Mucosa of stomach (tissue), 1 donor: Measurements from ENCODE around the gene TMEM238.

Experiments used
- H3K27me3 ChIP-seq: one replicate; pipeline ENCODE4 v1.7.0; 2013; ENCODE audit warnings: mild to moderate bottlenecking, low read length; ENCODE audit not compliant: control insufficient read depth, insufficient read depth
- H3K36me3 ChIP-seq: one replicate; pipeline ENCODE4 v1.7.0; 2013; ENCODE audit warnings: low read length; ENCODE audit not compliant: control insufficient read depth, insufficient read depth
- H3K4me1 ChIP-seq: one replicate; pipeline ENCODE4 v1.7.0; 2013; ENCODE audit warnings: mild to moderate bottlenecking, low read length; ENCODE audit not compliant: control insufficient read depth, insufficient read depth
- H3K4me3 ChIP-seq: one replicate; pipeline ENCODE4 v1.7.0; 2013; ENCODE audit warnings: low read length
- H3K9ac ChIP-seq: one replicate; pipeline ENCODE4 v1.7.0; 2013; ENCODE audit warnings: mild to moderate bottlenecking, low read length, moderate library complexity
- H3K9me3 ChIP-seq: one replicate; pipeline ENCODE4 v1.7.0; 2013; ENCODE audit warnings: mild to moderate bottlenecking, low read length, moderate library complexity; ENCODE audit not compliant: control insufficient read depth
- donor health status: Pancreatic carcinoma.

TMEM238 gene

GRCh38 chr19:55358943-55359908 is 24.9 kb downstream of the TMEM238 start:
- no peaks in the 10 kb centered on the region for H3K9me3 ChIP-seq
- no peaks in the 10 kb centered on the region for H3K4me1 ChIP-seq
- H3K4me3 ChIP-seq = no peak overlapping the region
- peaks cover 11% of the 10 kb centered on the region for H3K27me3 ChIP-seq
- no peak overlapping the region for H3K9ac ChIP-seq
- H3K36me3 ChIP-seq = no peaks in the 10 kb centered on the region

GRCh38 chr19:55358493-55358892 is 25.6 kb downstream of the TMEM238 start:
- Histone ChIP-seq H3K9ac (no peak overlapping the region), H3K27me3 (peaks cover 17% of the 10 kb centered on the region), H3K4me1 (peaks cover 3% of the 10 kb centered on the region), H3K9me3 (no peaks in the 10 kb centered on the region), H3K36me3 (no peaks in the 10 kb centered on the region), H3K4me3 (no peak overlapping the region)

GRCh38 chr19:55355213-55355821 is 28.8 kb downstream of the TMEM238 start:
- Histone ChIP-seq H3K9ac (no peak overlapping the region), H3K36me3 (no peaks in the 10 kb centered on the region), H3K4me3 (no peak overlapping the region), H3K4me1 (peaks cover 22% of the 10 kb centered on the region), H3K9me3 (no peaks in the 10 kb centered on the region), H3K27me3 (peaks cover 48% of the 10 kb centered on the region)

GRCh38 chr19:55354698-55355212 is 29.3 kb downstream of the TMEM238 start, which contains the start of gene COX6B2:
TSS of gene COX6B2 (minus strand) at chr19:55354719. CDS start at chr19:55354521, 198 bp downstream.
- Histone ChIP-seq H3K4me1 (peaks cover 23% of the 10 kb centered on the region), H3K9ac (no peak within 1 kb of the TSS), H3K9me3 (no peaks in the 10 kb centered on the region), H3K27me3 (peaks cover 49% of the 10 kb centered on the region), H3K4me3 (no peak within 1 kb of the TSS), H3K36me3 (no peaks in the 10 kb centered on the region)

GRCh38 chr19:55353803-55354697 is 30.0 kb downstream of the TMEM238 start:
- H3K9me3 ChIP-seq = no peaks in the 10 kb centered on the region
- H3K4me1 ChIP-seq = peaks cover 23% of the 10 kb centered on the region
- no peaks in the 10 kb centered on the region for H3K36me3 ChIP-seq
- no peak overlapping the region for H3K9ac ChIP-seq
- H3K4me3 ChIP-seq = no peak overlapping the region
- H3K27me3 ChIP-seq = peaks cover 49% of the 10 kb centered on the region

- Histone ChIP-seq H3K4me3 (no peak overlapping the region), H3K4me1 (peaks cover 23% of the 10 kb centered on the region), H3K36me3 (no peaks in the 10 kb centered on the region), H3K9ac (no peak overlapping the region), H3K9me3 (no peaks in the 10 kb centered on the region), H3K27me3 (peaks cover 49% of the 10 kb centered on the region)
Observed at GRCh38 chr19:55353356-55353802, 30.7 kb downstream of the TMEM238 start.

DNA sequence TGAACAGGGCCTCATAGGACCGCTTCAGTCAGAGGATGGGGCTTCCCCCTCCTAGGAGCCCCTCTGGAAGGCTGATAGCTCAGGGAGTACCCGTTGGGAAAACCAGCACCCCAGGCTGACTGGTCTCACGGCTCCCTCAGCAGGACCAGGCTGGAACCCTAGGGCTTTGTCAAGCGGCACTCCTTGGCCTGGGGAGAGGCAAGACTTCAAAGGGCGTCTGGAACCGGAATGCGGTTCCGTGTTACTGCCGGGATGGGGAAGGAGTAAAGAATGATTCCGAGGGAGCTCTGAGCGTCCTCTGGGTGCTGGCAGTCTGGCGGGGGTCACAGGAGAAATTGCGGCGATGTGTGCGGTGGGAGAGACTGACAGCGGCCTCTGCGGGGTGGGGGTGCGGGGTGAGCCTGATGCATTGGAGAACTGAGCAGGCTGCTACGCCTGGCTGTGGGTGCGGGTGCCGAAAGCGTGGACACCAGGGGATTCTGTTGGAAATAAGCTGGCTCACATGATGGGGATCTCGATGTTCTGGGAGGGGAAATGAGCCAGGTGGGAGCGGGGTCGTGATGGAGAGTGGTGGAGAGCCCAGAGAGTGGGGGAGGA is 31.4 kb downstream of the TMEM238 start:
- Histone ChIP-seq H3K27me3 (peaks cover 49% of the 10 kb centered on the region), H3K4me3 (no peak overlapping the region), H3K36me3 (no peaks in the 10 kb centered on the region), H3K4me1 (peaks cover 23% of the 10 kb centered on the region), H3K9ac (no peak overlapping the region), H3K9me3 (no peaks in the 10 kb centered on the region)

DNA sequence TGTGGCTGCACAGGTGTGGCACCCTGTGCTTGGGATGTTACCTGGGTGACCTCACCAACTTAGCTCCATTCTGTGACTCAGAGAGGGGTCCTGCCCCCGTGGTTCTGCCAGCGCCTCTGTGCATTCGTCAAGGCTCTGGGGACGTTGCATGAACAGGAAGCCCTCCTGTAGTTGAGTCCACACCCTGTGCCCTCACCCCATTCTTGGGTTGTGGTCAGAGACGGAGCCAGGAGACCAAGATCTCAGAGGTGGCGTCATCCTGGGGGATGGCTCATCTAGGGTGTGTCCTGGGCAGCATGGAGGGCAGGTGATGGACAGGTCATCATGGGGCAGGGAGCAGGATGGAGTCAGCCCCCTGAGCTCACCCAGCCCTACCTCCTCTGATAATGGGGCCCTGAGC is 32.1 kb downstream of the TMEM238 start:
- H3K4me1 ChIP-seq = peaks cover 23% of the 10 kb centered on the region
- peaks cover 49% of the 10 kb centered on the region for H3K27me3 ChIP-seq
- H3K4me3 ChIP-seq = no peak overlapping the region
- H3K9ac ChIP-seq = no peak overlapping the region
- no peaks in the 10 kb centered on the region for H3K9me3 ChIP-seq
- no peaks in the 10 kb centered on the region for H3K36me3 ChIP-seq

GRCh38 chr19:55350620-55351315 is 33.3 kb downstream of the TMEM238 start:
- Histone ChIP-seq H3K9me3 (no peaks in the 10 kb centered on the region), H3K36me3 (no peaks in the 10 kb centered on the region), H3K27me3 (peaks cover 49% of the 10 kb centered on the region), H3K4me1 (peaks cover 26% of the 10 kb centered on the region), H3K4me3 (no peak overlapping the region), H3K9ac (no peak overlapping the region)

DNA sequence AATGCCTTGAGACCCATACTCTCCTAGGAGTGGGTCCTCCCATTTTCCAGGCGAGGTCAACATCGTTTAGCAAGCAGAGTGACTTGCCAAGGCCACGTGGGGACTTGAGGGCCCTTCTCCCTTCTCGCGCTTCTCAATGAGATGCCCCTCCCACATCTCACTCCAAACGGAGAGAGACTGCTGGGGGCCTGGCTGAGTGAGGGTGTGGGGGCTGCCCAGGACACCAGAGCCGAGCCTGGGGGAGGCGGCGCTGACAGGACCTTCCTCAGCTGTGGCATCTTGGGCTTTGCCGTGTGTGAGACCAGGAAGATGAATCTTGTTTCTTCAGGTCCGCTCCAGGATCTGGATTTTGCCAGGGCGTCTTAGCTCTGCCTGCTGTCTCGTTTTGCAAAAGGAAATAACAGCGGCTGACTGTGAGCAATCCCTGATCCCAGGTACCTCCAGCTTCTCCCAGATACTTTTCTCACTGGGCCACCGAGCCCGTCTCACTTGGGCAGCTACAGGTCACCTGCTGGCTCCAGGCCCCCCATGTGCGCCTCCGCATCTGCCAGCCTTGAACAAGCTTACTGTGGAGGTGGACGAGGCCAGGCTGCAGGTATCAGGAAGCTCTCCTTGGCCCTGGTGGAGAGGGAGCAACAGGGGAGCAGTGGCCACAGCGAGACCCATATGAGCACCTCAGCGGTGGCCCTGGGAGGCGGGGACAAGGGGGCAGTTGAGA is 35.6 kb downstream of the TMEM238 start:
- Histone ChIP-seq H3K4me3 (no peak overlapping the region), H3K4me1 (peaks cover 28% of the 10 kb centered on the region), H3K27me3 (peaks cover 32% of the 10 kb centered on the region), H3K9ac (no peak overlapping the region), H3K9me3 (no peaks in the 10 kb centered on the region), H3K36me3 (no peaks in the 10 kb centered on the region)
